Measurements from ENCODE around the gene TUBE1.

DNA sequence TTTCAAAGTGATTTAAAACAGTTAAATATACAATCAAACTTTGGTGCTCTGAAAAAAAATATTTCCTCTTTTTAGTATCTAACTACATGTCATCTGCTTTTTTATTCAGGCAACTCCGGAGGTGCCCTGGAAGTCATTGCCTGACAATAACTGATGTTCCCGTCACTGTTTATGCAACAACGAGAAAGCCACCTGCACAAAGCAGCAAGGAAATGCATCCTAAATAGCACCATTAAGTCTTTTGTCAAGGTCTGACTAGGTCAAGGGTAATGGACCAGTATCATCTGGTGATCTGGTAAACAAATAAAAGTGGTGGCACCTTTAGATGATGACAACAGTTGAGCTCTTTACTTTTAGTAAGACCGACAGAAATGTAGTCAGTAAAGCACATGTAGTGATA, 13.3 kb upstream of the TUBE1 start:
- TF ChIP-seq POLR2A (IDR thresholded peaks at IDR 0.05) (no peak), EP300 (IDR thresholded peaks at IDR 0.05) (no peak)
- TF ChIP-seq, protein P1, sequence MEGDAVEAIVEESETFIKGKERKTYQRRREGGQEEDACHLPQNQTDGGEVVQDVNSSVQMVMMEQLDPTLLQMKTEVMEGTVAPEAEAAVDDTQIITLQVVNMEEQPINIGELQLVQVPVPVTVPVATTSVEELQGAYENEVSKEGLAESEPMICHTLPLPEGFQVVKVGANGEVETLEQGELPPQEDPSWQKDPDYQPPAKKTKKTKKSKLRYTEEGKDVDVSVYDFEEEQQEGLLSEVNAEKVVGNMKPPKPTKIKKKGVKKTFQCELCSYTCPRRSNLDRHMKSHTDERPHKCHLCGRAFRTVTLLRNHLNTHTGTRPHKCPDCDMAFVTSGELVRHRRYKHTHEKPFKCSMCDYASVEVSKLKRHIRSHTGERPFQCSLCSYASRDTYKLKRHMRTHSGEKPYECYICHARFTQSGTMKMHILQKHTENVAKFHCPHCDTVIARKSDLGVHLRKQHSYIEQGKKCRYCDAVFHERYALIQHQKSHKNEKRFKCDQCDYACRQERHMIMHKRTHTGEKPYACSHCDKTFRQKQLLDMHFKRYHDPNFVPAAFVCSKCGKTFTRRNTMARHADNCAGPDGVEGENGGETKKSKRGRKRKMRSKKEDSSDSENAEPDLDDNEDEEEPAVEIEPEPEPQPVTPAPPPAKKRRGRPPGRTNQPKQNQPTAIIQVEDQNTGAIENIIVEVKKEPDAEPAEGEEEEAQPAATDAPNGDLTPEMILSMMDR (IDR thresholded peaks at IDR 0.05): no peak

Measured in ovary (tissue), 3 donors.